WTC11 (cell line): ENCODE data around the gene ANTXR1.

Source experiments
- ATF1 ChIP-seq: sonication (generic); formaldehyde crosslinking; IDR thresholded peaks from 2 replicates; pipeline ENCODE4 v1.8.1; 2023; ENCODE audit warnings: mild to moderate bottlenecking, moderate library complexity, missing genetic modification reagents
- CREM ChIP-seq: sonication (generic); formaldehyde crosslinking; IDR thresholded peaks from 2 replicates; pipeline ENCODE4 v1.8.1; 2022; ENCODE audit warnings: mild to moderate bottlenecking, missing genetic modification reagents, moderate library complexity
- FOXP1 ChIP-seq: sonication (generic); formaldehyde crosslinking; IDR thresholded peaks from 2 replicates; pipeline ENCODE4 v1.8.0; 2022; ENCODE audit warnings: missing genetic modification reagents, mild to moderate bottlenecking, moderate library complexity, borderline replicate concordance
- IRF2 ChIP-seq: sonication (generic); formaldehyde crosslinking; IDR thresholded peaks from 2 replicates; pipeline ENCODE4 v1.8.0; 2022; ENCODE audit warnings: low read depth, missing genetic modification reagents, borderline replicate concordance
- SMAD3 ChIP-seq: sonication (generic); formaldehyde crosslinking; IDR thresholded peaks from 2 replicates; pipeline ENCODE4 v1.8.0; 2022; ENCODE audit warnings: missing genetic modification reagents, mild to moderate bottlenecking, borderline replicate concordance
- SMAD4 ChIP-seq: sonication (generic); formaldehyde crosslinking; IDR thresholded peaks from 2 replicates; pipeline ENCODE4 v1.8.0; 2022; ENCODE audit warnings: mild to moderate bottlenecking, missing genetic modification reagents
- SP1 ChIP-seq: sonication (generic); formaldehyde crosslinking; conservative IDR thresholded peaks from 2 replicates; pipeline ENCODE4 v1.8.1; 2022; ENCODE audit warnings: missing genetic modification reagents
- TEAD4 ChIP-seq: sonication (generic); formaldehyde crosslinking; IDR thresholded peaks from 2 replicates; pipeline ENCODE4 v1.8.0; 2022; ENCODE audit warnings: mild to moderate bottlenecking, missing genetic modification reagents
- ZBTB21 ChIP-seq: sonication (generic); formaldehyde crosslinking; IDR thresholded peaks from 2 replicates; pipeline ENCODE4 v1.8.1; 2023; ENCODE audit warnings: mild to moderate bottlenecking, missing genetic modification reagents, borderline replicate concordance
- ZNF219 ChIP-seq: sonication (generic); formaldehyde crosslinking; IDR thresholded peaks from 2 replicates; pipeline ENCODE4 v1.8.0; 2023; ENCODE audit warnings: missing genetic modification reagents, mild to moderate bottlenecking, borderline replicate concordance
- TF ChIP-seq, protein P1 (sequence below): fragments of 200-600 bp; IDR thresholded peaks from 2 replicates; pipeline ENCODE4 v1.8.0; 2022; ENCODE audit warnings: antibody characterized with exemption
- TF ChIP-seq, protein P2 (sequence below): sonication (generic); formaldehyde crosslinking; IDR thresholded peaks from 2 replicates; pipeline ENCODE4 v1.8.1; 2023; ENCODE audit warnings: mild to moderate bottlenecking, missing genetic modification reagents
- TF ChIP-seq, protein P3 (sequence below): sonication (generic); formaldehyde crosslinking; IDR thresholded peaks from 2 replicates; pipeline ENCODE4 v1.8.0; 2022; ENCODE audit warnings: mild to moderate bottlenecking, missing genetic modification reagents
- TF ChIP-seq, protein P4 (sequence below): sonication (generic); formaldehyde crosslinking; IDR thresholded peaks from 2 replicates; pipeline ENCODE4 v1.8.1; 2023; ENCODE audit warnings: mild to moderate bottlenecking, missing genetic modification reagents, moderate library complexity

DNA sequence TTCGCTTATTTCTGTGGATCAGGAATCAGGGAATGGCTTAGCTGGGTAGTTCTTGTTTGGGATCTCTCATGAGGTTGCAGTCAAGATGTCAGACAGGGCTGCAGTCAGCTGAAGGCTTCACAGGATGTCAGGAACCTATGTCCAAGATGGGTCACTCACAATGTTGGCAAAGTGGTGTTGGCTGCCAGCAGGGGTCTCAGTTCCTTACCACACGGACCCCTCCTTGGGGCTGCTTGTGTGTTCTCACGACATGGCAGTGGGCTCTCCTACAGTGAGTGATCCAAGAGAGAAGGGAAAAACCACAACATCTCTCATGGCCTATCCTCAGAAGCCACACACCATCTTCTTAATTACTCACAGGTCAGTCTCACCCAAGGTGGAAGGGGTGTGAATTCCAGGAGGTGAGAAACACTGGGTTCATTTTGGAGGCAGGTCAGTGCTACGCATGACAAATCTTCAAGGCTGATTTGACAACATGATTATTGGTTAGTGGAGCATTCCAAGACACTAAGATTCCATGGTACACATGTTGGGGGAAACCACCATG is 1.3 kb upstream of the ANTXR1 start:
- TF ChIP-seq, protein P1, sequence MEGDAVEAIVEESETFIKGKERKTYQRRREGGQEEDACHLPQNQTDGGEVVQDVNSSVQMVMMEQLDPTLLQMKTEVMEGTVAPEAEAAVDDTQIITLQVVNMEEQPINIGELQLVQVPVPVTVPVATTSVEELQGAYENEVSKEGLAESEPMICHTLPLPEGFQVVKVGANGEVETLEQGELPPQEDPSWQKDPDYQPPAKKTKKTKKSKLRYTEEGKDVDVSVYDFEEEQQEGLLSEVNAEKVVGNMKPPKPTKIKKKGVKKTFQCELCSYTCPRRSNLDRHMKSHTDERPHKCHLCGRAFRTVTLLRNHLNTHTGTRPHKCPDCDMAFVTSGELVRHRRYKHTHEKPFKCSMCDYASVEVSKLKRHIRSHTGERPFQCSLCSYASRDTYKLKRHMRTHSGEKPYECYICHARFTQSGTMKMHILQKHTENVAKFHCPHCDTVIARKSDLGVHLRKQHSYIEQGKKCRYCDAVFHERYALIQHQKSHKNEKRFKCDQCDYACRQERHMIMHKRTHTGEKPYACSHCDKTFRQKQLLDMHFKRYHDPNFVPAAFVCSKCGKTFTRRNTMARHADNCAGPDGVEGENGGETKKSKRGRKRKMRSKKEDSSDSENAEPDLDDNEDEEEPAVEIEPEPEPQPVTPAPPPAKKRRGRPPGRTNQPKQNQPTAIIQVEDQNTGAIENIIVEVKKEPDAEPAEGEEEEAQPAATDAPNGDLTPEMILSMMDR: no peak
- no peak for TF ChIP-seq ATF1
- no peak for TF ChIP-seq TEAD4 (CRISPR knock-in tag)
- no peak for TF ChIP-seq CREM (CRISPR knock-in tag)
- TF ChIP-seq ZNF219 (CRISPR knock-in tag): no peak
- TF ChIP-seq, protein P2, sequence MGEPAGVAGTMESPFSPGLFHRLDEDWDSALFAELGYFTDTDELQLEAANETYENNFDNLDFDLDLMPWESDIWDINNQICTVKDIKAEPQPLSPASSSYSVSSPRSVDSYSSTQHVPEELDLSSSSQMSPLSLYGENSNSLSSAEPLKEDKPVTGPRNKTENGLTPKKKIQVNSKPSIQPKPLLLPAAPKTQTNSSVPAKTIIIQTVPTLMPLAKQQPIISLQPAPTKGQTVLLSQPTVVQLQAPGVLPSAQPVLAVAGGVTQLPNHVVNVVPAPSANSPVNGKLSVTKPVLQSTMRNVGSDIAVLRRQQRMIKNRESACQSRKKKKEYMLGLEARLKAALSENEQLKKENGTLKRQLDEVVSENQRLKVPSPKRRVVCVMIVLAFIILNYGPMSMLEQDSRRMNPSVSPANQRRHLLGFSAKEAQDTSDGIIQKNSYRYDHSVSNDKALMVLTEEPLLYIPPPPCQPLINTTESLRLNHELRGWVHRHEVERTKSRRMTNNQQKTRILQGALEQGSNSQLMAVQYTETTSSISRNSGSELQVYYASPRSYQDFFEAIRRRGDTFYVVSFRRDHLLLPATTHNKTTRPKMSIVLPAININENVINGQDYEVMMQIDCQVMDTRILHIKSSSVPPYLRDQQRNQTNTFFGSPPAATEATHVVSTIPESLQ (CRISPR knock-in tag): no peak
- TF ChIP-seq, protein P3, sequence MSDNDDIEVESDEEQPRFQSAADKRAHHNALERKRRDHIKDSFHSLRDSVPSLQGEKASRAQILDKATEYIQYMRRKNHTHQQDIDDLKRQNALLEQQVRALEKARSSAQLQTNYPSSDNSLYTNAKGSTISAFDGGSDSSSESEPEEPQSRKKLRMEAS: no peak
- TF ChIP-seq SMAD3 (CRISPR knock-in tag): no peak
- TF ChIP-seq SMAD4 (CRISPR knock-in tag): no peak
- no peak for TF ChIP-seq SP1 (CRISPR knock-in tag)
- TF ChIP-seq, protein P4, sequence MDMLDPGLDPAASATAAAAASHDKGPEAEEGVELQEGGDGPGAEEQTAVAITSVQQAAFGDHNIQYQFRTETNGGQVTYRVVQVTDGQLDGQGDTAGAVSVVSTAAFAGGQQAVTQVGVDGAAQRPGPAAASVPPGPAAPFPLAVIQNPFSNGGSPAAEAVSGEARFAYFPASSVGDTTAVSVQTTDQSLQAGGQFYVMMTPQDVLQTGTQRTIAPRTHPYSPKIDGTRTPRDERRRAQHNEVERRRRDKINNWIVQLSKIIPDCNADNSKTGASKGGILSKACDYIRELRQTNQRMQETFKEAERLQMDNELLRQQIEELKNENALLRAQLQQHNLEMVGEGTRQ (CRISPR knock-in tag): no peak
- no peak for TF ChIP-seq FOXP1 (CRISPR knock-in tag)
- TF ChIP-seq IRF2 (CRISPR knock-in tag): no peak
- no peak for TF ChIP-seq ZBTB21
